Spleen (tissue), 13 donors: ENCODE measurements around the gene GPR157. TPM values are rescaled to one million over a fixed set of nuclear protein-coding genes. Genes with fewer than 3 reads are reported as not detected.
A peak's percentile ranks its signal among the peaks of the same experiment; 100 is the strongest.

ENCODE experiments used
- DNase-seq: peaks from one replicate; pipeline ENCODE4 v3.0.0-alpha.2; 2020
- H3K27ac ChIP-seq, 8 donors: fragments of 200-600 bp; sonication (generic) in 7 of 8; 1 replicate in 4 of 8; 2 replicates in 4 of 8; pipeline versions ENCODE4 v1.5.0 to v1.8.0; 2016 to 2021; ENCODE audit warnings: inconsistent platforms in 4 of 8, mild to moderate bottlenecking in 4 of 8, moderate library complexity in 1 of 8
- H3K27me3 ChIP-seq, 7 donors: fragments of 200-600 bp; sonication (generic) in 6 of 7; replicated peaks in 1 of 7; 1 replicate in 4 of 7; 2 replicates in 3 of 7; pipeline versions ENCODE4 v1.5.0 to v1.8.0; 2016 to 2021; ENCODE audit warnings: inconsistent platforms in 3 of 7, mild to moderate bottlenecking in 1 of 7
- H3K36me3 ChIP-seq, 6 donors: fragments of 200-600 bp; sonication (generic) in 5 of 6; 1 replicate in 4 of 6; 2 replicates in 2 of 6; pipeline versions ENCODE4 v1.5.0 to v1.8.0; 2016 to 2021; ENCODE audit warnings: inconsistent platforms in 2 of 6
- H3K4me1 ChIP-seq, 6 donors: fragments of 200-600 bp; sonication (generic) in 5 of 6; 1 replicate in 3 of 6; 2 replicates in 3 of 6; pipeline versions ENCODE4 v1.5.0 to v1.8.0; 2016 to 2021; ENCODE audit warnings: inconsistent platforms in 3 of 6
- H3K4me3 ChIP-seq, 8 donors: fragments of 200-600 bp; sonication (generic) in 7 of 8; 1 replicate in 4 of 8; 2 replicates in 4 of 8; pipeline versions ENCODE4 v1.5.0 to v1.8.0; 2016 to 2021; ENCODE audit warnings: inconsistent platforms in 4 of 8, mild to moderate bottlenecking in 4 of 8, moderate library complexity in 2 of 8
- H3K9me3 ChIP-seq, 8 donors: fragments of 200-600 bp; sonication (generic) in 7 of 8; 1 replicate in 4 of 8; 2 replicates in 4 of 8; pipeline versions ENCODE4 v1.5.0 to v1.8.0; 2016 to 2021; ENCODE audit warnings: inconsistent platforms in 4 of 8
- POLR2A ChIP-seq, 3 donors: fragments of 450-650 bp; IDR thresholded peaks; one replicate each; pipeline ENCODE4 v1.5.1; 2017; ENCODE audit warnings: antibody characterized with exemption in 3 of 3, mild to moderate bottlenecking in 1 of 3
- POLR2AphosphoS5 ChIP-seq, 3 donors: sonication (generic); formaldehyde crosslinking; IDR thresholded peaks; one replicate each; pipeline ENCODE4 v1.5.1; 2017; ENCODE audit warnings: antibody characterized with exemption in 3 of 3
- WGBS, 5 donors: extraction: QIAGEN DNeasy Blood & Tissue Kit in 3 of 5; methylation state at CpG; one replicate each; pipeline versions ENCODE4 v1.1.5 to v1.1.7; 2013 to 2018; 5-methylcytosine and 5-hydroxymethylcytosine counted together
- intact Hi-C: fragments of 100-400 bp; cut with DNase I; formaldehyde crosslinking; loops from one replicate; pipeline ENCODE4 v1.15.0; 2023; ENCODE audit warnings: low total_unique reads
- long read RNA-seq, 2 donors: transcript quantifications; one replicate each; lab custom pipeline, GENCODE V29; 2026
- polyA plus RNA-seq, 3 donors: library from polyadenylated mRNA; stranded (reverse); fragments of 200-250 nt; gene quantifications; one replicate each; pipeline ENCODE4 v1.2.1, GENCODE V29; 2013
- total RNA-seq, 7 donors: library from RNA; depleted of rRNA in 3 of 7; stranded (reverse); fragments of >200 nt in 3 of 7; fragmentation: NEBNext Ultra II Directional in 4 of 7; extraction: Animal tissue kit (Norgen Biotek cat#: 25700) in 4 of 7; gene quantifications; one replicate each; pipeline versions ENCODE4 v1.1.0 to v1.2.1, GENCODE V29; 2016 to 2021
- TF ChIP-seq, protein P1 (sequence below), 11 experiments: fragments of 200-600 bp in 7 of 11; fragments of 450-650 bp in 4 of 11; sonication (generic) in 4 of 11; IDR thresholded peaks in 8 of 11; conservative IDR thresholded peaks in 3 of 11; 1 replicate in 7 of 11; 2 replicates in 4 of 11; pipeline versions ENCODE4 v1.4.0 to v1.8.0; 2016 to 2021; ENCODE audit warnings: antibody characterized with exemption in 11 of 11, inconsistent platforms in 4 of 11, mild to moderate bottlenecking in 1 of 11
- donor health status: healthy with polysubstance abuse.
- donor health status: DM: no; HTN: no; CAD: no; lungs with moderate emphysema.
- donor health status: DM: no; HTN: no; CAD: no.
- donor health status: Bipolar disorder and iron deficiency.
- donor health status: healthy.
- donor health status: DM: no; HTN: no; CAD: no.
- donor health status: DM: yes; HTN: yes; CAD: no.

The GPR157 gene, protein sequence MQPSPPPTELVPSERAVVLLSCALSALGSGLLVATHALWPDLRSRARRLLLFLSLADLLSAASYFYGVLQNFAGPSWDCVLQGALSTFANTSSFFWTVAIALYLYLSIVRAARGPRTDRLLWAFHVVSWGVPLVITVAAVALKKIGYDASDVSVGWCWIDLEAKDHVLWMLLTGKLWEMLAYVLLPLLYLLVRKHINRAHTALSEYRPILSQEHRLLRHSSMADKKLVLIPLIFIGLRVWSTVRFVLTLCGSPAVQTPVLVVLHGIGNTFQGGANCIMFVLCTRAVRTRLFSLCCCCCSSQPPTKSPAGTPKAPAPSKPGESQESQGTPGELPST
- total RNA-seq (10 to 100 TPM in 1 of 7 donors, 1 to 10 TPM in 6; 5.7 to 10.5 (median 6.8) TPM), polyA plus RNA-seq (1 to 10 TPM; 1.2 to 2.8 (median 1.5) TPM)
- long read RNA-seq, donor 1 = 0 reads
- long read RNA-seq, donor 2 = 0 reads

DNA sequence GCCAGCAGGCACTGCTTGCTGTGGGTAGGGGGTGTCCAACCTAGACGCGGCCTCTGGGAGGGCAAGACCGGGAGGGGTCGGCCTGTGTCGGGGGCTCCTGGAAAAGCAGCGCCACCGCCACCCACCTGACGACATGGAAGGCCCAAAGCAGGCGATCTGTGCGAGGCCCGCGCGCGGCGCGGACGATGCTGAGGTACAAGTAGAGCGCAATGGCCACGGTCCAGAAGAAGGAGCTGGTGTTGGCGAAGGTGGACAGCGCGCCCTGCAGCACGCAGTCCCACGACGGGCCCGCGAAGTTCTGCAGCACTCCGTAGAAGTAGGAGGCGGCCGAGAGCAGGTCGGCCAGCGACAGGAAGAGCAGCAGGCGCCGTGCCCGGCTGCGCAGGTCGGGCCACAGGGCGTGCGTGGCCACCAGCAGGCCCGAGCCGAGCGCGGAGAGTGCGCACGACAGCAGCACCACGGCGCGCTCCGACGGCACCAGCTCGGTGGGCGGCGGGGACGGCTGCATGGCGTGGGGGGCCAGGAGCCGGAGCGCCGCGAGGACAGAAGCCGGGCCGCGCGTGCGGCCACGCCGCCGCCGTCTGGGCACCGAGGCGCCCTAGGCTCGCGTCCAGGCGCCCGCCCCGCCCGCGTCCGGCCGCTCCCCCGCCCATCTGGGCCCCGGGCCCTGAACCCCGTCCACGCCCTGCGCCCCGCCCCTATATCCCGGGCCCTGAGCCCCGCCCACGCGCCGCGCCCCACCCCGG lies at the start of gene GPR157:
TSS of gene GPR157 (minus strand) at position 583 of the 746 bp plus-strand sequence. CDS start at position 508, 75 bp downstream.
- H3K4me3 ChIP-seq = peak within 1 kb of the TSS; percentile 27 to 87 (median 70)
- no peaks in the 10 kb centered on the region for H3K9me3 ChIP-seq
- H3K27me3 ChIP-seq = no peaks in the 10 kb centered on the region
- intact Hi-C loops = no loop called here
- TF ChIP-seq POLR2A (IDR thresholded peaks at IDR 0.05) (no peak), POLR2AphosphoS5 (IDR thresholded peaks at IDR 0.05) (peak; percentile 35 to 72 (median 69))
- TF ChIP-seq, protein P1, sequence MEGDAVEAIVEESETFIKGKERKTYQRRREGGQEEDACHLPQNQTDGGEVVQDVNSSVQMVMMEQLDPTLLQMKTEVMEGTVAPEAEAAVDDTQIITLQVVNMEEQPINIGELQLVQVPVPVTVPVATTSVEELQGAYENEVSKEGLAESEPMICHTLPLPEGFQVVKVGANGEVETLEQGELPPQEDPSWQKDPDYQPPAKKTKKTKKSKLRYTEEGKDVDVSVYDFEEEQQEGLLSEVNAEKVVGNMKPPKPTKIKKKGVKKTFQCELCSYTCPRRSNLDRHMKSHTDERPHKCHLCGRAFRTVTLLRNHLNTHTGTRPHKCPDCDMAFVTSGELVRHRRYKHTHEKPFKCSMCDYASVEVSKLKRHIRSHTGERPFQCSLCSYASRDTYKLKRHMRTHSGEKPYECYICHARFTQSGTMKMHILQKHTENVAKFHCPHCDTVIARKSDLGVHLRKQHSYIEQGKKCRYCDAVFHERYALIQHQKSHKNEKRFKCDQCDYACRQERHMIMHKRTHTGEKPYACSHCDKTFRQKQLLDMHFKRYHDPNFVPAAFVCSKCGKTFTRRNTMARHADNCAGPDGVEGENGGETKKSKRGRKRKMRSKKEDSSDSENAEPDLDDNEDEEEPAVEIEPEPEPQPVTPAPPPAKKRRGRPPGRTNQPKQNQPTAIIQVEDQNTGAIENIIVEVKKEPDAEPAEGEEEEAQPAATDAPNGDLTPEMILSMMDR (IDR thresholded peaks at IDR 0.05 in 8 of 11, conservative IDR thresholded peaks at IDR 0.05 in 3 of 11) = peak in 1 of 11 experiments; percentile 24
- H3K4me1 ChIP-seq = peaks cover 12 to 53% (median 30%) of the 10 kb centered on the region in 6 donors
- no peaks in the 10 kb centered on the region for H3K36me3 ChIP-seq
- peak; percentile 97 for DNase-seq
- WGBS, 5 donors = 0 to 3% (median 1%) methylated on average over 51 to 92 of the region's 92 CpGs; no CpG with 5 or more reads in 1 of the 5 donors
- H3K27ac ChIP-seq = peak within 1 kb of the TSS; percentile 63 to 90 (median 84)

- H3K4me3 ChIP-seq = no peak overlapping the region
- no peak for DNase-seq
- peaks cover 0 to 4% (median 0%) of the 10 kb centered on the region in 7 donors for H3K27me3 ChIP-seq
- no peaks in the 10 kb centered on the region for H3K9me3 ChIP-seq
- no peak overlapping the region for H3K27ac ChIP-seq
- WGBS, 5 donors = 84 to 97% (median 93%) methylated on average over 10 of the region's 10 CpGs
- peaks cover 0 to 4% (median 0%) of the 10 kb centered on the region in 6 donors for H3K36me3 ChIP-seq
- intact Hi-C loops = no loop called here
- TF ChIP-seq POLR2A (IDR thresholded peaks at IDR 0.05) = no peak
- TF ChIP-seq POLR2AphosphoS5 (IDR thresholded peaks at IDR 0.05) = no peak
- TF ChIP-seq, protein P1 (IDR thresholded peaks at IDR 0.05 in 8 of 11, conservative IDR thresholded peaks at IDR 0.05 in 3 of 11) = no peak
- H3K4me1 ChIP-seq = peaks cover 0 to 11% (median 1%) of the 10 kb centered on the region in 6 donors
Measured at GRCh38 chr1:9174762-9175161, 45.9 kb upstream of the GPR157 start.

GRCh38 chr1:9174243-9174642 lies 45.3 kb upstream of the GPR157 start:
- intact Hi-C loops = no loop called here
- H3K36me3 ChIP-seq = peaks cover 0 to 4% (median 0%) of the 10 kb centered on the region in 6 donors
- H3K9me3 ChIP-seq = no peaks in the 10 kb centered on the region
- peaks cover 0 to 4% (median 0%) of the 10 kb centered on the region in 7 donors for H3K27me3 ChIP-seq
- H3K27ac ChIP-seq = no peak overlapping the region
- H3K4me1 ChIP-seq = peaks cover 0 to 5% (median 0%) of the 10 kb centered on the region in 6 donors
- WGBS, 5 donors = 53 to 64% (median 62%) methylated on average over 4 of the region's 4 CpGs
- DNase-seq = no peak
- TF ChIP-seq, protein P1 (IDR thresholded peaks at IDR 0.05 in 8 of 11, conservative IDR thresholded peaks at IDR 0.05 in 3 of 11) = no peak
- TF ChIP-seq POLR2AphosphoS5 (IDR thresholded peaks at IDR 0.05) (no peak), POLR2A (IDR thresholded peaks at IDR 0.05) (no peak)
- H3K4me3 ChIP-seq = no peak overlapping the region
